NCI-H226 (cell line): ENCODE results near the gene SGO2.
"Not testable (repeated sequence)": the region's sequence is repeated elsewhere in the genome, so short reads cannot be mapped to it uniquely, and the experiment has no call there.

Experiments used
- DNase-seq: peaks from one replicate; pipeline ENCODE4 v3.0.0-alpha.2; 2015

The SGO2 gene

DNA sequence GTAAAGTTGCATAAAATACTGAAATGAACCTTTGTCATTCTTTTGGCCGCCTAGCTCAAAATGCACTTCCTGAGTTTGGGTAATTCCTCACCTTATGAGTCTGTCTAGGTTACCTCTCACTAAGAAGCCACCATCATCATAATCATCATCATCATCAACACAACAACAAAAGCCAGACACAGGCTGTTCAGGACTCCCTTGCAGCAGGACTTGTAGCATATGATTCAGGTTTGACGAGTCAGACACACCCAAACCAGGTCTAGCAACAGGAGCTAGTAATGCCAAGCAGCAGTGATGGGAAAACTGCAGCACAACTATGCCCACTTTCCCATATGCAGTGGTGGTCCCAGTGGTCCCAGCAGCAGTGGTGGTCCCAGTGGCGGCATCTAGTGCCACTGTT, 2.8 kb upstream of the SGO2 start:
- DNase-seq: no peak

DNA sequence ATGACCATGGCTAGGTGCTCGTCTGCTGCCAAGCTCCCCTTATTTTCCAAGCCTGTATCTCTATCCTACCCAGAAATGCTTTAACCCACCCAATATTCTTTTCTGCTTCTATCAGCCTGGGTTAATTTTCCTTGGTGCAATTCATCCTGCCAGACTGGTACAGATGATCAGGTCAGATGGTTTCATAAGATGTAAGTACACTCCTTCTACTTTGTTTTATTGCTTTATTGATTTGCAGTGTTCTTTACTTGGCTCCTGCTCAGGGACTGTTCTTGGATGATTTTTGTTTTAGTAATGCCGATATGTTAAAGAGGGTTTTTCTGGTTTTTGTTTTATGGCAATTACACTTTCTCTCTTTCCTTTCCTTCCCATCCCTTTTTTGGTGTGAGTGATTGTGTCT, 2.4 kb upstream of the SGO2 start:
- DNase-seq: no peak

- no peak for DNase-seq
These were observed 941 bp upstream of the SGO2 start for GRCh38 chr2:200525066-200525465.

DNA sequence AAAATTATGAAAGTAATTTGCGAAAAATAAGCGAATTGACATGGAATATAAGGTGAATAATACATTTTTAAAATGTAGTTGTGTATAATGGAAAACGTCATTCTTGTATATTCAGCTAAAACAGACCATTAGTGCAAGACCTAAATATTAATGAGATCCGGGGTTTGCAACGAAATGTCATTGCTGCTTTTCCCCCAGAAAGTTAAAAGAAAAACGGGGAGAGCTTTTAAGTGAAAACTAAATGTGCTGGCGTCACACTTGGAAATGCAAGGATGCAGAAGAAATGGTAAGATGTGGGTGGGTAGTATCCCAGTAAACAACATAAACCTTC, 491 bp upstream of the SGO2 start:
- no peak for DNase-seq

DNA sequence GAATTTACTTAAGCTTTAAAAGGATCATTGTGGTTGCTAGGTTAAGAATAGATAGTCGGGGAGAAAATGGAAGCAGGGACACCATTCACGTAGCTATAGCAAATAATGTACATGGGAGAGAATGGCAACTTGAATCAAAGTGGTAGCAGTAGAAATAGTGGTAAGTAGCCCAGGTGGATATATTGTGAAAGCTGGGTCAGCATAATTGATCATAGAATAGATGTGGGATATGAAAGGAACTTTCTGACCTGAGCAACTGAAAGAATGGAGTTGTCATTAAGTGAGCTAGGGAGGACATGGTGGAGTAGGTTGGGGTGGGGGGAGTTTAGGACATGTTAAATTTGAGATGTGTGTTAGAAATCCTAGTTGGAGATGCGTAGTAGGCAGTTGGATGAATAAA, 2.2 kb downstream of the SGO2 start:
- no peak for DNase-seq

- no peak for DNase-seq
These were observed 7.7 kb downstream of the SGO2 start for GRCh38 chr2:200533754-200534153.

DNA sequence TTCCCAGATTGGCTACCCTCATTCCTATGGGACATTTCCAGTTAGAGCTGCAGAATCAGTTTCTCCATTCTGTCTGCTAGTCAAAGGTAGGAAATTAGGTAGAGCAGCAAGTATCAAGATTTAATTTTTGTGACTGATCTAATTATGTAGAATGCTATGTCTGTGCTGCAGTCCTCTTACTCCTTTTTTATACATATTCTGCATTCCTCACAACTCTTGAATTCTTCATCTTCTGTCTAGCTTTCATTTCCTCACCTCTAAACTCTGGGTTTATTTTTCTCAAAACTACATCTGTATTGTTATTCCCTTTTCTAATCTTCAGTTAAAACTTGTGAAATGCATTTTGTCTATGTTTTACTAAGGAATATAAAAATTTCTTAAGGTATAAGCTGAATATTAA, 8.6 kb downstream of the SGO2 start:
- DNase-seq: no peak

GRCh38 chr2:200538139-200538538, 12.1 kb downstream of the SGO2 start:
- no peak for DNase-seq

DNA sequence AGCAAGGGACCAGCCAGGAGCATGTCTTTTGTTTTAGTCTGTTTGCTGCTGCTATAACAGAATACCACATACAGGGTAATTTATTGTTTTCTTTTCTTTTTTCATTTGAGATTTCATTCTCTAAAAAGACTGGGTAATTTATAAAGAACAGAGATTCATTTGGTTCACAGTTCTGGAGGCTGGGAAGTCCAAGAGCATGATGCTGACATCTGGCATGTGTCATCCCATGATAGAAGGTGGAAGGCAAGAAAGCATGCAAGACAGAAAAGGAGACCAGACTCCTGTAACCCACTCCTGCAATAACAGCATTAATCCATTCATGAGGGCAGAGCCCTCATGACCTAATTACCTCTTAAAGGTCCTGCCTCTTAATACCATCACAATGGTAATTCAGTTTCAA, 14.8 kb downstream of the SGO2 start:
- no peak for DNase-seq

DNA sequence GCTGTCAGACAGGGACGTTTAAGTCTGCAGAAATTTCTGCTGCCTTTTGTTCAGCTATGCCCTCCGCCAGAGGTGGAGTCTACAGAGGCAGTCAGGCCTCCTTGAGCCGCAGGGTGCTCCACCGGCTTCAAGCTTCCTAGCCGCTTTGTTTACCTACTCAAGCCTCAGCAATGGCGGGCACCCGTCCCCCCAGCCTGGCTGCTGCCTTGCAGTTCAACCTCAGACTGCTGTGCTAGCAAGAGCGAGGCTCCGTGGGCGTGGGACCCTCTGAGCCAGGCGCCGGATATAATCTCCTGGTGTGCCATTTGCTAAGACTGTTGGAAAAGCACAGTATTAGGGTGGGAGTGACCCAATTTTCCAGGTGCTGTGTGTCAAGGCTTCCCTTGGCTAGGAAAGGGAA, 40.6 kb downstream of the SGO2 start:
- DNase-seq: not testable (repeated sequence)

DNA sequence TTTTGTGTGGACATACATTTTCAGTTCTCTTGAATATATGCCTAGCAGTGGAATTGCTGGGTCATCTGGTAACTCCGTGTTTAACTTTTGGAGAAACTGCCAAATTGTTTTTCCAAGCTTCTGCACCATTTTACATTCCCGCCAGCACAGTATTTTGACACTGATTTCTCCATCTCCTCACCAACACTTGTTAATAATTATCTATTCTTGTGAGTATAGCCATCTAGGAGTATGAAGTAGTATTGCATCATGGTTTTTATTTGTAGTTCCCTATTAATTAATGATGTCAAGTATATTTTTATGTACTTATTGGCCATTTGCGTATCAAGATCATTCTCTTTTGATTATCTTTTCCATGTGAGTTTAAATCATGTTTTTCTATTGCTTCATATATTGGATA, 41.9 kb downstream of the SGO2 start:
- no peak for DNase-seq

GRCh38 chr2:200575957-200576356, 50.0 kb downstream of the SGO2 start:
- no peak for DNase-seq

DNA sequence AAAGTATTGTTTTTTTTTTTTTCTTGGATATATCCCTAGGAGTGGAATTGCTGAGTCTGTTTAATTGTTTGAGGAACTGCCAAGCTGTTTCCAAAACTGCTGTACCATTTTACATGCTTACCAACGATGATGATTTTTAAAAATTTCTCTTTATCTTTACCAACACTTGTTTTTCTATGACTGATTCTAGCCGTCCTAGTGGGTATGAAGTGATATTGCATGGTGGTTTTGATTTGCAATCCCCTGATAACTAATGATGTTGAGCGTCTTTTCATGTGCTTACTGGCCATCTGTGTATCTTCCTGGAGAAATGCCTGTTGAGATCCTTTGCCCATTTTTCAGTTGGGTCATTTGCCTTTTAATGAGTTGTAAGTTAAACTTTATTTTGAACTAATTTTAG, 51.0 kb downstream of the SGO2 start:
- DNase-seq: no peak

DNA sequence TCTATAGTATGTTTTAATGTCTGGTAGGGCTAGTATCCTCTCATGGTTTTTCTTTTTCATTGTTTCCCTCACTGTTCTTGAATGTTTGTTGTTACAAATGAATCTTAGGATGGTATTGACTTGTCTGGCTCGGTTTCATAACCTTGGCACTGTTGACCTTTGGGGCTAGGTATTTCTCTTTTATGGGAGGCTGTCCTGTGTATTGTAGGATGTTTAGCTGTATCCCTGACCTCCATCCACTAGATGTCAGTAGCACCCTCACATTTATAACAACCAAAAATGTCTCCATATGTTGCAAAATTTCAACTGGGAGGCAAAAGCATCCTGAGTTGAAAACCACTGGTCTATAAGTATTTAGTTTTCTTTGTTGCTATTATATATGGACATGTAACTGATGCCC, 52.8 kb downstream of the SGO2 start:
- no peak for DNase-seq

- no peak for DNase-seq
These were observed 58.6 kb downstream of the SGO2 start for GRCh38 chr2:200584639-200585038.

- DNase-seq: no peak
These were observed 59.3 kb downstream of the SGO2 start for GRCh38 chr2:200585340-200585729.

- peak; percentile 3 for DNase-seq
These were observed 60.0 kb downstream of the SGO2 start, which contains the start of gene AOX1 for GRCh38 chr2:200585730-200586643. Gene AOX1 (plus strand): TSS chr2:200586014. CDS start chr2:200586109, 95 bp downstream.

DNA sequence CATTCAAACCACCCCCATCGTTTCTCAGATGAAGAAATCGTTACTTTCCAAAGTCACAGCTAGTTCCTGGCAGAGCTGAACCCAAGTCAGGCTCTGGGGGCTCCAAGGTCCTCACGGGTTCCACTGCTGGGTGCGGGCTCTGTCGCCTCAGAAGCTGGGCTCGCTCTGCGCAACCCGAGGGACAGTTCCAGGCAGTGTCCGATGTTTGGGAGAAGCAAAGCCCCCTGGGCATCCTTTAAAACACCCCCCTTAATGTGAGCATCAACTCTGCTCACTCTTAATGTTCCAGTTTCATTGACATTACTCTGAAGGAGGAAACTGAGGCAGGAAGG, 60.6 kb downstream of the SGO2 start:
- no peak for DNase-seq

- DNase-seq: no peak
These were observed 61.1 kb downstream of the SGO2 start for GRCh38 chr2:200587007-200587616.

GRCh38 chr2:200588076-200588678, 62.2 kb downstream of the SGO2 start:
- no peak for DNase-seq

DNA sequence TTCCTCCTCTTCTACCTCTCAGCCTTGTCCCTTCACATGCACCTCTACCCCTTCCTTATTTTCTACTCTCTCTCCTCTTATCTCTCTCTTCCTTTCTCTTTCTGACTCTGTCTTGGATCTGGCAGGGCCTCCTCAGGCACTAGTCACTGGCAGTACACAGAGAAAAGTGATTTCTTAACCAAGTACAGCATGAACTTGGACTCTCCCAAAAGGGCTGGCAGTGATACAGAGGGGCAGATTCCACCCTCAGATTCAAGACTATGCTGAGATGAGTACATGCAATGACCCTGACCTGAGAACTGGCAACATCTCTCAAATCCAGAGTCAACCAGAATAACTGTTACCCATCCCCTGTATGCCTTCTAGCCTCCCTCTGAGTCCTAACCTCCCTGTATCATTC, 64.1 kb downstream of the SGO2 start:
- DNase-seq: no peak

DNA sequence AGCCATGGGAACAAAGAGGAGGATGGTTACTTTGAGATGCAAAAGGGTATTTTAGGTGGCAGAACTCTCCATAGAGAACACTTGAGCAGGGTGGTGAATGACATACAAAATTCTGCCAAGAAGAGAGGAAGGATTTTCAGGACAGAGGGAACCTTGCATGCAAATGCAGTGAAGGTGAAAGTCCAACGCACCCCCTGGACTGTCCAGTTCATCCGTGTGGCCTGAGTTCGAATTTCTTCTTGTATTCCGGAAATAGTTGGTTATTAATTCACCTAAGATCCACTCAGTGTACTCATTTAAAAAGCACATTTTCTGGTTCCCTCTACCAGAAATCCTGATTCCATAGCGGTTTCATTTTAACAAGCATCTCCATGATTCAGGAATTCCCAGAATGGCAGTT, 65.3 kb downstream of the SGO2 start:
- DNase-seq: no peak

DNA sequence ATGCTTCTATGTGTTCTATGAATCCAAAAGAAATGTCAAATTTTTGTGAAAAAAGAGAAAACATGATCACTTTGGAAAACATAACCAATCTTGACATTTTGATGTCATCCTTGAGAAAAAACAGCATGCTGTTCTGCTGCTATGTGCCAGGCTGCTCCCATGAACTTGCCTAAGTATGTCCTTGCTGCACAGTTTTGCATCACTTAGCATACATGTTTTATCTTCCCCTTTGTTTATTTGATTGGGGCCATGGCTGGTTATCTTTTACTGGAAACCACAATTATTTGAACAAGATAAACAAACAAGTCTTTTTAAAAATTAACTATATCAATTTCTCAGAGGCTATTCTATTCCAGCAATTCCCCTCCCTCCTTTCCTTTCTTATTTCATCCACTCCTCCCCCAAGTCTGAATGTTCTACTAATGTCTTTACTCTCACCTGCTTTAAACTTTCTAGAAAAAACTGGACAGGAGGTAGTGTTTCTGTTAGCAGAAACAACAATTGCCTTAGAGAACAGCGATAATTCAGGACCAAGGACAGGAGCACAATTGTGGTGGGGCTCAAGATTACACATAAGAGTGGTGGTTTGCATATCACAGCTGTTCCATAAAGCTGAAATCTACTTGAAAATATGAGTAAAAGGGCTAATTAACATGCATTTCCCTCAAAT, 66.5 kb downstream of the SGO2 start:
- DNase-seq: no peak

DNA sequence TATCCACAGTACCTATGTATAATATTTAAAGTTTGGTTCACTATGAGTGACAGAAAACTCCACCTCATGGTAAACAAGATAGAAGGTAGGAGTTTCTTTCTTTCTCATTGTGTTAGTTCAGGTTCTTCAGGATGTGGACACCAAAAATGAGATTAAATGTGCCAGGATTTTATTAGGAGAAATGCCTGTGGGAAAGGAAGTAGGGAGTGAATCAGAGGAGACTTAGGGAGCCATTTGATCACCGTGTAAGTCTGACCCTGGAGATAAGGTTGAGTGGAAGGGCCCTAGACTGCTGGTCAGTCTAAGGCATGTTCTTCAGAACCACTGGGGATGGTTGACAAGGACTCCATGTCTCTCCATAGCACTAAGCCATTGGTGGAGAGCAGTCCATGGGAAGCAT, 67.9 kb downstream of the SGO2 start:
- DNase-seq: peak; percentile 8
